HG02610 (cell line): ENCODE data around the gene OR4F29.
"Not testable (repeated sequence)": the region's sequence is repeated elsewhere in the genome, so short reads cannot be mapped to it uniquely, and the experiment has no call there.

Source experiments
- ATAC-seq: cut with Tn5 transposase; IDR thresholded peaks from one replicate; pipeline ENCODE4 v1.9.1; 2021; ENCODE audit warnings: mild to moderate bottlenecking, moderate library complexity; ENCODE audit not compliant: unreplicated experiment

Gene OR4F29

GRCh38 chr1:451578-451977 lies at the start of gene OR4F29:
OR4F29 (minus strand) TSS chr1:451678; CDS start chr1:451678, 0 bp downstream.
- ATAC-seq, result not testable (repeated sequence)
